Spleen (tissue), 7 donors: ENCODE data around the gene DNAJC15.

Source experiments
- POLR2A ChIP-seq, 3 donors: fragments of 450-650 bp; IDR thresholded peaks; one replicate each; pipeline ENCODE4 v1.5.1; 2017; ENCODE audit warnings: antibody characterized with exemption in 3 of 3, mild to moderate bottlenecking in 1 of 3
- POLR2AphosphoS5 ChIP-seq, 3 donors: sonication (generic); formaldehyde crosslinking; IDR thresholded peaks; one replicate each; pipeline ENCODE4 v1.5.1; 2017; ENCODE audit warnings: antibody characterized with exemption in 3 of 3
- TF ChIP-seq, protein P1 (sequence below), 11 experiments: fragments of 200-600 bp in 7 of 11; fragments of 450-650 bp in 4 of 11; sonication (generic) in 4 of 11; IDR thresholded peaks in 8 of 11; conservative IDR thresholded peaks in 3 of 11; 1 replicate in 7 of 11; 2 replicates in 4 of 11; pipeline versions ENCODE4 v1.4.0 to v1.8.0; 2016 to 2021; ENCODE audit warnings: antibody characterized with exemption in 11 of 11, inconsistent platforms in 4 of 11, mild to moderate bottlenecking in 1 of 11
- donor health status: DM: no; HTN: no; CAD: no; lungs with moderate emphysema.
- donor health status: DM: no; HTN: no; CAD: no.
- donor health status: DM: no; HTN: no; CAD: no.

- TF ChIP-seq POLR2AphosphoS5 (IDR thresholded peaks at IDR 0.05) (no peak), POLR2A (IDR thresholded peaks at IDR 0.05) (no peak)
- TF ChIP-seq, protein P1, sequence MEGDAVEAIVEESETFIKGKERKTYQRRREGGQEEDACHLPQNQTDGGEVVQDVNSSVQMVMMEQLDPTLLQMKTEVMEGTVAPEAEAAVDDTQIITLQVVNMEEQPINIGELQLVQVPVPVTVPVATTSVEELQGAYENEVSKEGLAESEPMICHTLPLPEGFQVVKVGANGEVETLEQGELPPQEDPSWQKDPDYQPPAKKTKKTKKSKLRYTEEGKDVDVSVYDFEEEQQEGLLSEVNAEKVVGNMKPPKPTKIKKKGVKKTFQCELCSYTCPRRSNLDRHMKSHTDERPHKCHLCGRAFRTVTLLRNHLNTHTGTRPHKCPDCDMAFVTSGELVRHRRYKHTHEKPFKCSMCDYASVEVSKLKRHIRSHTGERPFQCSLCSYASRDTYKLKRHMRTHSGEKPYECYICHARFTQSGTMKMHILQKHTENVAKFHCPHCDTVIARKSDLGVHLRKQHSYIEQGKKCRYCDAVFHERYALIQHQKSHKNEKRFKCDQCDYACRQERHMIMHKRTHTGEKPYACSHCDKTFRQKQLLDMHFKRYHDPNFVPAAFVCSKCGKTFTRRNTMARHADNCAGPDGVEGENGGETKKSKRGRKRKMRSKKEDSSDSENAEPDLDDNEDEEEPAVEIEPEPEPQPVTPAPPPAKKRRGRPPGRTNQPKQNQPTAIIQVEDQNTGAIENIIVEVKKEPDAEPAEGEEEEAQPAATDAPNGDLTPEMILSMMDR (IDR thresholded peaks at IDR 0.05 in 8 of 11, conservative IDR thresholded peaks at IDR 0.05 in 3 of 11), result no peak
These were observed 32.8 kb upstream of the DNAJC15 start for GRCh38 chr13:42990291-42991232.
